A673 (cell line): ENCODE data around the gene MT1B. TPM values are rescaled to one million over a fixed set of nuclear protein-coding genes. Genes with fewer than 3 reads are reported as not detected.
A peak's percentile ranks its signal among the peaks of the same experiment; 100 is the strongest.

Experiments used
- BruUV-seq: library from RNA; stranded (reverse); fragments of 400-500 nt; replicated peaks from 2 replicates; lab custom pipeline; 2021; lab: Mats Ljungman, UMichigan
- CTCF ChIA-PET: fragments of 300-600 bp; sonication (Branson Sonifier 250); formaldehyde crosslinking; loops from one replicate; lab custom pipeline; 2022; ENCODE audit warnings: antibody characterized with exemption; lab: Charles Lee
- POLR2A ChIA-PET: fragments of 300-600 bp; sonication (Branson Sonifier 250); formaldehyde crosslinking; loops from one replicate; lab custom pipeline; 2022; ENCODE audit warnings: antibody characterized with exemption; ENCODE audit not compliant: low non-redundant PET; lab: Charles Lee
- DNase-seq: peaks from one replicate; pipeline ENCODE4 v3.0.0-alpha.2; 2015; ENCODE audit warnings: low spot score
- H3K27ac ChIP-seq: fragments of 200-600 bp; sonication (generic); 2 replicates; pipeline ENCODE4 v1.5.1; 2016; ENCODE audit warnings: mixed run types, low read depth, mild to moderate bottlenecking, mixed read lengths, antibody characterized with exemption, low read length; ENCODE audit not compliant: poor library complexity, severe bottlenecking
- H3K27me3 ChIP-seq: fragments of 200-600 bp; sonication (generic); replicated peaks from 2 replicates; pipeline ENCODE4 v1.6.1; 2017; ENCODE audit warnings: mixed run types, low read depth, mild to moderate bottlenecking, mixed read lengths, antibody characterized with exemption, low read length; ENCODE audit not compliant: insufficient read depth, poor library complexity
- H3K36me3 ChIP-seq: fragments of 200-600 bp; sonication (generic); 2 replicates; pipeline ENCODE4 v1.6.1; 2016; ENCODE audit warnings: mixed run types, mild to moderate bottlenecking, mixed read lengths, antibody characterized with exemption, low read length; ENCODE audit not compliant: insufficient read depth, poor library complexity, severe bottlenecking
- H3K4me1 ChIP-seq: fragments of 200-600 bp; sonication (generic); 2 replicates; pipeline ENCODE4 v1.6.1; 2017; ENCODE audit warnings: mixed run types, mild to moderate bottlenecking, mixed read lengths, antibody characterized with exemption, low read length; ENCODE audit not compliant: insufficient read depth, poor library complexity, severe bottlenecking
- H3K4me3 ChIP-seq: fragments of 200-600 bp; sonication (generic); 2 replicates; pipeline ENCODE4 v1.5.1; 2016; ENCODE audit warnings: low read depth, mixed run types, mild to moderate bottlenecking, mixed read lengths, low read length; ENCODE audit not compliant: poor library complexity, severe bottlenecking
- H3K9me3 ChIP-seq: fragments of 200-600 bp; sonication (generic); 2 replicates; pipeline ENCODE4 v1.6.1; 2016; ENCODE audit warnings: mixed run types, low read depth, mild to moderate bottlenecking, mixed read lengths, antibody characterized with exemption, low read length; ENCODE audit not compliant: poor library complexity, severe bottlenecking
- EZH2 ChIP-seq: fragments of 200-600 bp; sonication (generic); IDR thresholded peaks from 2 replicates; pipeline ENCODE4 v1.6.1; 2017; ENCODE audit warnings: borderline replicate concordance, low read depth, mild to moderate bottlenecking, mixed read lengths, antibody characterized with exemption, low read length; ENCODE audit not compliant: poor library complexity, severe bottlenecking
- intact Hi-C: fragments of 100-400 bp; cut with micrococcal nuclease; formaldehyde crosslinking; loops from one replicate; pipeline ENCODE4 v1.10.0; 2022; ENCODE audit not compliant: unreplicated experiment
- total RNA-seq: library from RNA; stranded (reverse); gene quantifications from 2 replicates; pipeline ENCODE4 v1.2.3, GENCODE V29; 2021
- TF ChIP-seq, protein P1 (sequence below): fragments of 300-800, 200-600 bp; sonication (generic); conservative IDR thresholded peaks from 2 replicates; pipeline ENCODE4 v1.5.1; 2017; ENCODE audit warnings: low read depth, mild to moderate bottlenecking, antibody characterized with exemption, low read length, moderate library complexity, mixed read lengths

Gene MT1B
- total RNA-seq, 1 experiment from 2014 or later: not detected

GRCh38 chr16:56610609-56611111, 41.0 kb upstream of the MT1B start:
- H3K27ac ChIP-seq: peak overlapping the region; percentile 72
- POLR2A ChIA-PET: no interaction called here
- no peaks in the 10 kb centered on the region for H3K27me3 ChIP-seq

GRCh38 chr16:56611281-56611833, 40.3 kb upstream of the MT1B start:
- Histone ChIP-seq H3K36me3 (no peaks in the 10 kb centered on the region), H3K9me3 (no peaks in the 10 kb centered on the region), H3K27ac (no peak overlapping the region), H3K4me3 (no peak overlapping the region), H3K27me3 (no peaks in the 10 kb centered on the region), H3K4me1 (peaks cover 34% of the 10 kb centered on the region)
- no peak for DNase-seq
- CTCF ChIA-PET: no interaction called here
- BruUV-seq: no TSS peak
- POLR2A ChIA-PET: no interaction called here
- intact Hi-C loops: no loop called here
- TF ChIP-seq, protein P1, sequence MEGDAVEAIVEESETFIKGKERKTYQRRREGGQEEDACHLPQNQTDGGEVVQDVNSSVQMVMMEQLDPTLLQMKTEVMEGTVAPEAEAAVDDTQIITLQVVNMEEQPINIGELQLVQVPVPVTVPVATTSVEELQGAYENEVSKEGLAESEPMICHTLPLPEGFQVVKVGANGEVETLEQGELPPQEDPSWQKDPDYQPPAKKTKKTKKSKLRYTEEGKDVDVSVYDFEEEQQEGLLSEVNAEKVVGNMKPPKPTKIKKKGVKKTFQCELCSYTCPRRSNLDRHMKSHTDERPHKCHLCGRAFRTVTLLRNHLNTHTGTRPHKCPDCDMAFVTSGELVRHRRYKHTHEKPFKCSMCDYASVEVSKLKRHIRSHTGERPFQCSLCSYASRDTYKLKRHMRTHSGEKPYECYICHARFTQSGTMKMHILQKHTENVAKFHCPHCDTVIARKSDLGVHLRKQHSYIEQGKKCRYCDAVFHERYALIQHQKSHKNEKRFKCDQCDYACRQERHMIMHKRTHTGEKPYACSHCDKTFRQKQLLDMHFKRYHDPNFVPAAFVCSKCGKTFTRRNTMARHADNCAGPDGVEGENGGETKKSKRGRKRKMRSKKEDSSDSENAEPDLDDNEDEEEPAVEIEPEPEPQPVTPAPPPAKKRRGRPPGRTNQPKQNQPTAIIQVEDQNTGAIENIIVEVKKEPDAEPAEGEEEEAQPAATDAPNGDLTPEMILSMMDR: no peak
- TF ChIP-seq EZH2: no peak

More at GRCh38 chr16:56610609-56611111, 41.0 kb upstream of the MT1B start:
- Histone ChIP-seq H3K4me3 (no peak overlapping the region), H3K9me3 (no peaks in the 10 kb centered on the region), H3K4me1 (peaks cover 34% of the 10 kb centered on the region), H3K36me3 (no peaks in the 10 kb centered on the region)
- TF ChIP-seq EZH2: no peak
- TF ChIP-seq, protein P1: no peak
- no peak for DNase-seq
- intact Hi-C loops: no loop called here
- no TSS peak for BruUV-seq
- CTCF ChIA-PET: interaction anchor here (0.7 kb wide), 1 partner anchor 91 kb away, joined by 3 read pairs; no protein-coding TSS in a partner anchor

DNA sequence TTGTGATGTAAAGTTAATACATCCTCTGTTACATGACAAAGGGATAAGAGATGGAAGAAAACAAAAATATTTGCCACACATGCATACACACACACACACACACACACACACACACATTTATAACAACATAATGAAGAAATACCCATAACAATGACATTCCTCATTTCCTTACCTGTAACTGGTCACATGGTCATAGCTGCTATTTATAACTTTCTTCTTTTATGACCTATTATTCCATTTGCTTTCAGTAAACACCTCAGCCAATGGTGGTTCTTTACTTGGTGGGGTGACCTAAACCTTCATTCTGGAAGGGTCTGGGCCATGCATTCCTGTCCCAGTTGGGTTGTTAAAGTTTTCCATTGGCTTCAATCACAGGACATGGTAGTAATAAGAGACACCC, 38.0 kb upstream of the MT1B start:
- H3K27me3 ChIP-seq: no peaks in the 10 kb centered on the region
- H3K27ac ChIP-seq: no peak overlapping the region
- H3K4me1 ChIP-seq: peaks cover 17% of the 10 kb centered on the region
- TF ChIP-seq EZH2: no peak
- TF ChIP-seq, protein P1: no peak
- BruUV-seq: no TSS peak
- intact Hi-C loops: no loop called here
- H3K4me3 ChIP-seq: no peak overlapping the region
- DNase-seq: no peak
- ChIA-PET CTCF (no interaction called here), POLR2A (no interaction called here)
- no peaks in the 10 kb centered on the region for H3K36me3 ChIP-seq
- H3K9me3 ChIP-seq: no peaks in the 10 kb centered on the region
